Activated CD4-positive, CD25-positive, alpha-beta regulatory T cell treated with anti-CD3 and anti-CD28 coated beads, Interleukin-2, amount 50 U/mL, for 16 hours (primary cell): ENCODE results near the gene JUP.

Experiments
- DNase-seq: peaks from one replicate; pipeline ENCODE4 v3.0.0-alpha.2; 2020; ENCODE audit warnings: low read depth, low spot score

The JUP gene

DNA sequence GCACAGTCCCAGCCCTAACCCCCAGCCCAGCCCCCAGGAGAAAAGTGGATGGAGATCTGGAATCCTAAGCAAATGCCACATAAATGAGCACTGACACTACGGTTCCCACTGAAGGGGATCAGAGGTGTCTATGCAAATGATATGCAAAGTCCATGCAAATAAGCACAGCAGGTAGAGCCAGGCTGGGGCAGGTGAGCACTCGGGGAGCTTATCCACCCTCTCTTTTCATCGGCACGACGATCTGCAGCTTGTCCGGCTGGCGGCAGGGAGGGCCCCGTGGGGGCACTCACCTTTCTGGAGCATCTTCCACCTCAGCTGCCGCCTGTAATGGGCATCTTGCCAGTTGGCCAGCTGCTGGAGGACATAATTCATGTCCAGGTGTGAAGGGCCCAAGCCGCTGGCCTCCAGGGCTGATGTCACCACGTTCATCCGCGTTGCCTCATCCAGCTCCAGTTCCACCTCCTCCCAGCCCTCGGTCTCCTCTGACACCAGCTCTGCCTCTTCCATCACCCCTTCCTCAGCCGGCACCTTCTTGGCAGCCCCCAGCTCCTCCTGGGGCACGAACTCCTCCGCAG, 61.9 kb downstream of the JUP start:
- no peak for DNase-seq

DNA sequence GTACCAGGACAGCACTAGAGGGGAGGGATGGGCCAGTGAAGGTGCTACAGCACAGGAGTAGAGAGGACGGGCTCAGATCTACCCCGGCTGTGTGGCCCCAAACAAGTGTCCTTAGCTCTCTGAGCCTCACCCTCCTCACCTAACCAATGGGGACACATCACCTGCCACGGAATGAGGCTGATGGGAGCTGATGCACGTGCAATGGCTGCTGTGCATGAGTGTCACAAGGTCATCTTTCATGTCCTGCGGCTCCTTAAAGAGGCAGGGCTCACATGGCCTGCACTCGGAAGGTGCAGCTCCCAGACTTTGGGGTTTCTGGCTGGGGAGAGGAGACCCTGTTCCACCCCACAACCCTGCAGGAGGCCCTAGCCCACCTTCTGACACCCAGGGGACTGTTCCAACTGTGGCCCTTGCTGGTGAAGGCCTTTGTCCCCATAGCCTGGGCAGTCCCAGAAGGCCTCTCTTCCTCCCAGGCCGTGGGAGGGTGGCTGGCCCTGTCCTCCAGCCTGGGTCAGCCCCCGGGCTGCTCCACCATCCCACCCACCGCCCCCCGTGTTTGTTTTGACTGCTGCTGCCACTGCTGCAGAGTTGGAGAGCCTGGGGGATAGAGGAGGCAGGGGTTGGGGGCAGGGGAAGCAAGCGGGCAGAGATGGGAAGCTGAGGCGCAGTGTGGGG, 62.6 kb downstream of the JUP start:
- DNase-seq: no peak

DNA sequence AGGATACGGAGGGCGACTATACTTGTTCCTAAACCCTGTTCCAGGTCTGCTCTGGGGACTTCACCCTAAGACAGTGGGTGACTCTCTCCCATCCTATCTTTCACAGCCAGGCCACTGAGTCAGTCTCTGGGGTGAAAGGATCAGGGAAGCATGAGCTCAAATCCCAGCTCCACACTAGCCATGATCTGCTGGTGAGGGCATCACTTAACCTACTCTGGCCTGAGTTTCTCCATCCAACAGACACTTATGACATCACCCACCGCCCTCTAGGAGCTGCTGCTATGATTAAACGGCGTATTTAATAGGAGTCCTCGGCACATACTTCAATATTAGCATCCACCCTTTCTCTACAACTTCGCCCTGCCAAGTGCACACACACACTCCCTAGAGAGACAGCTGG, 64.3 kb downstream of the JUP start:
- no peak for DNase-seq

DNA sequence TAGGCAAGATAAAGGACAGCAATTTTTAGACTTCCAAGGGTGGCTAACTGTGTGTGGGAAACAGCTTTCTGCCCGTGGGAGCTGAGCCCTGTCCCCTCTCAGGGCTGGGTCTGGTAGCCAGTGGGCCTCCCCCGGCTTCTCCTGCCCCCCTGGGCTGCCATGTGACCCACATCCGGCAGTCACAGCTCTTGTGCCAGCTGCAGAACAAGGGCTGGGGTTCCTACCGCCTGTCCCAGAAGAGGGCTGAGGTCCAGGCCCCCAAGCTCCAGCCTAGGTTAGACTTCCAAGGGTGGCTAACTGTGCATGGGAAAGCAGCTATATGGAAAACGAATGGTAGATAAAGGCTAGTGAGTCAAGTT, 68.2 kb downstream of the JUP start:
- no peak for DNase-seq

DNA sequence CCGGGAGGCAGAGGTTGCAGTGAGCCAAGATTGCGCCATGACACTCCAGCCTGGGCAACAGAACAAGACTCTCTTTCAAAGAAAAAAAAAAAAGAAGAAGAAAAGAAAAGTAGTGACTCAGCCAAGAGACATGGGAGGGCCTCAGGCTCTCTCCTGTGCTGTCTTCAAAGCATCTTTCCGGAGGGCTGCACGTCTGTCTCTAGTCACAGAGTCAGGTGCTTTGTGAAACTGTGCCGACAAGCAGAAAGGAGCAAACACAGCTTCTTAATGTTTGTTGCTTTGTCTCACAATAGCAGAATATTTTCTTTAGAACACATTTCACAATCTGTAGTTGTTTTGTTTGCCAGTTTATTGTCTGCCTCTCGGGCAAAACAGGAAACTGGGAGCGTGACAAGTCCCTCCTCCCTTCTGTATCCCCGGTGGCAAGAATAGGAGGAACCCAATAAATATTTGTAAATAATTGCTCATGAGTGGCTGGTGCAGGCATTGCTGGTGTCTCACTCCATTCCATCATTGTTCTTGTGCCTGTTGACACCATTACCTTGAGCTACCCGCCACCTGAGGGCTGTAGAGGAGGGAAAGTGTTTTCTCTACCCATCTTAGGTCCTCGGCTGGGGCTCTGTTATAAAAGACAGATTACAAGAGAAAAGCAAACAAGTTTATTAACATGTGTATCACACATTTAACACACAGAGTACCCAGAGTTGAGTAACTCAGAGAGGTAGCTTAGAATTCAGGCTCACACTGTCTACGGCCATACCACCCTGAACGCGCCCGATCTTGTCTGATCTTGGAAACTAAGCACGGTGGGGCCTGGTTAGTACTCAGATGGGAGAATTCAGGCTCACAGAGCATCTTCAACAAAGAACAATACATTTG, 68.9 kb downstream of the JUP start:
- DNase-seq: no peak

DNA sequence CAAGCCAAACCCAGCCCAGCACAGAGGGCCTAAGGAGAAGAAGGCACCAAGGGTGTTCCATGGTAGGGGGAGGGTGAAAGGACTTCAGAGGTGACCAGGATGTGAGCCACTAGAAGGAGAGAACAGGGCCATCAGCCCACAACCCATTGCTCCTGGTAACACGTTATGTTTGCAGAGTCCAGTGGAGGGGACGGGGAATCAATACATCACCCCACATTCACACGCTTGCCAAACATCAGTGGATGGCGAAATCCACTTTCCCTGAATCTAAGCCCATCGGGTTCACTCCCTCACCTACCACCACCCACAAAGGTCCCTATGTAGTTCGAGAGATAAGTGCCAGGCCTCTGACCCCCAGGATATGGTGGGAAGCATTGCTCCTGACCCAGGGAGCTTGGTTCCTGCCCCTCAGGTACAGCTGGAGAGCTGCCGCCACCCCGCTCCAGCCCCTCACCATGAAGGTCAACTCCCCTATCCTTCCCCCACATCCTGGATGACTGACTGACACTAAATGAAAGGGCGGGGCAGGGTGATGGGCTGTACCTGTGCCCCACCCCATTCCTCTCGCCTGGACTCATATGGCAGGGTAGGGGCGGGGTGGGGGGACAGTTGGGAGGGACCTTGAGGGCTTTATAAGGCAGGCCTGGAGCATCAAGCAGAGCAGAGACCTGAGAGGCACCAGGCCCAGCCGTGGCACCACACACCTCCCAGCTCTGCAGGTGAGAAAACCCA, 74.7 kb downstream of the JUP start, which contains the start of gene GAST:
Gene GAST, plus strand, starts transcription at position 663 of the 732 bp plus-strand sequence. CDS start 3,106 bp downstream, outside the sequence.
- no peak for DNase-seq

DNA sequence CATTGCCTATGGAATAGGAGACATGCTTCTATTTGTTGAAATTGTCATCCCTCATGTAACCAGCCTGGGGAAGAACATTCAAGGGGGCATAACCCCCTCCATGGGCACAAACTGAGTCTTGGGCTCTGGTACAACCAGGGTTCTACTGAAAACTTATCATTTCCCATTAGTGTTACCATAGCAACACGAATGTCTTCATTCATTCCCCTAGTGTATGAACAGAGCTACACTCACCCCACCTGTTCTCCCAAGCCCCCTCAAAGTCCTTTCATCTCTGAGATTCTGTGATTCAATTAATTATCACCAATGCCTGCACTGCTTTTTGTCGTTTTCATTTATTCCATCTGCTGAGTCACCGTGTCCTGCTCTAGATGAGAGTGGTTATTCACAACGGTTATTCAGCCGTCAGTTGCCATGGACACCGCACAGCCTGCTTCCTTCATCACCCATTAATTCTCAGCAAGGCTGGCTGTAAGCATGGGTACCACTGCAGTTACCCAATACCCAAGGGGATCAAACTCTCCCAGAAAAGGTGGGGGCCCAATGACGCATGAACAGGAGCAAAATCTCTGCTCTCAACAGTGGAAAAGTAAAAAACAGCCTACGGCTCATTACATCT, 75.9 kb downstream of the JUP start:
- DNase-seq: no peak

DNA sequence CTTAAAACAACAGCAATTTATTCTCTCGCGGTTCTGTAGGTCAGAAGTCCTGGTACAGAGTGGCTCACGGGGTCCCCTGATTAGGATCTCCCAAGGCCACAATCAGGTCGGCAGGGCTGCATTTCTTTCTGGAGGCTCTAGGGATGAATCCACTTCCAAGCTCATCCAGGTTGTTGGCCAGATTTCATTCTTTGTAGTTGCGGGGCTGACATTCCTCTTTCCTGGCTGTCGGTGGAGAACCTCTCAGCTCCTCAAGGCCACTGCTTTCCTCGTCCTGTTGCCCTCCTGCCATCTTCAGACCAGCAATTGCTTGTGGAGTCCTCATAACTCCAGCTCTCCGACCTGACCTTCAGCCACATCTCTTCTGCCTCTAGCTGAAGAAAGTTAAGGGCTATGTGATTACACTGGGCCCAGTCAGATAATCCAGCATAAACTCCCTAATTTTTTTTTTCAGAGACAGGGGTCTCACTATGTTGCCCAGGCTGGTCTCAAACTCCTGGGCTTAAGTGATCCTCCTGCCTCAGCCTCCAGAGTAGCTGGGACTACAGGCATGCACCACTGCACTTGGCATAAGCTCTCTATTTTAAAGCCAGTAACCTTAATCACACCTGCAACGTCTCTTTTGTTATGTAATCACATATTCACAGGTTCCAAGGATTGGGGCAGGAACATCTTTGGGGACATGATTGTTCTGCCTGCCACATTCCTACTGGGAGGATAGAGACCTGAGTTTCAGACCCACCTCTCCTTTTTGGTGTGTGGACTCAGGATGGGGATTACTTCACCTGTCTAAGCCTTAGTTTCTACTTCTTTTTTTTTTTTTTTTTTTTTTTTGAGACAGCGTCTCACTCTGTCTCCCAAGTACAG, 78.5 kb downstream of the JUP start:
- no peak for DNase-seq

- DNase-seq: no peak
Observed at GRCh38 chr17:41705271-41705991, 81.1 kb downstream of the JUP start.
